ENCODE results near the gene TOP1.

TOP1 gene

GRCh38 chr20:41082306-41082705 is 53.7 kb downstream of the TOP1 start:
- peaks cover 22% of the 10 kb centered on the region for H3K36me3 Mint-ChIP-seq
- H3K27me3 Mint-ChIP-seq = no peaks in the 10 kb centered on the region
- peaks cover 57% of the 10 kb centered on the region for H3K4me1 Mint-ChIP-seq
- H3K4me3 Mint-ChIP-seq = no peak overlapping the region
- H3K27ac Mint-ChIP-seq = peak overlapping the region; percentile 68
- H3K9me3 Mint-ChIP-seq = no peaks in the 10 kb centered on the region

DNA sequence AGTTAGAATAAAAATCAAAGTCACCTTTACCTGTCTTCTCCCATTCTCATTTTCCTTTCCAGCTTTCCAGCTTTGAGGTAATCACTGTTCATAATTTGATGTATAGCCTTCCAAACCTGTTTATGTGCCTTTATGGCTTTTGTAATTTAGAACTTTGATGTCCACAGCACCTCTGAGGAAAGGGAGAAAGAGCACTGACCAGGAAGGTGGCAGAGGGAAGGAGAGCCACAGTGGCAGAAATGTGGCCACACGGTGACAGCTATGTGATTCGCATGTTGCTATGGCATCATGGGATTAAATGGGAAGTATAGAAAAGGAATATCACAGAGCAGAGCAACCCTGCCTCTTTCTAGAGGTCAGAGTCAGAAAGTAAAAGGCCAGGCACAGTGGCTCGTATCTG is 57.0 kb downstream of the TOP1 start:
- Mint-ChIP-seq H3K9me3 (no peaks in the 10 kb centered on the region), H3K4me3 (peak overlapping the region; percentile 0), H3K4me1 (peaks cover 41% of the 10 kb centered on the region), H3K36me3 (peaks cover 25% of the 10 kb centered on the region), H3K27ac (peak overlapping the region; percentile 24), H3K27me3 (no peaks in the 10 kb centered on the region)

- peaks cover 33% of the 10 kb centered on the region for H3K4me1 Mint-ChIP-seq
- peaks cover 22% of the 10 kb centered on the region for H3K36me3 Mint-ChIP-seq
- no peaks in the 10 kb centered on the region for H3K9me3 Mint-ChIP-seq
- H3K4me3 Mint-ChIP-seq = peak overlapping the region; percentile 17
- peak overlapping the region; percentile 85 for H3K27ac Mint-ChIP-seq
- H3K27me3 Mint-ChIP-seq = no peaks in the 10 kb centered on the region
These were observed 58.0 kb downstream of the TOP1 start for GRCh38 chr20:41086402-41087324.

DNA sequence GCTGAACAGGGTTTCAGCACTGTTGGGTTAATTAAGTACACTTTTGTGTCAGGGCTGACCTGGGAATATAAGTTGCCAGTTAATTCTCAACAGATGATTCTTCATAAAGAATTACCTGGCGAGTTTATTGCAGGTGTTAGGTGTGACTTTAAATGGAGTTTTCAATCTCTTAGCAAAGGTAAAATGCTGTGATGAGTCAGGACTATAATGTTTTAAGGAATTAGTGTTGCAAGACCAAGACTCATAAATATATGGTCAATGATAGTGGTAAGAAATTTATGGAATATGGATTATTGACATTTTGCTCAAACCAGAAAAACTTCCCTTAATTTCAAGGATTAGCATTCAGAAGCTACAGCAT is 58.7 kb downstream of the TOP1 start:
- peaks cover 22% of the 10 kb centered on the region for H3K36me3 Mint-ChIP-seq

DNA sequence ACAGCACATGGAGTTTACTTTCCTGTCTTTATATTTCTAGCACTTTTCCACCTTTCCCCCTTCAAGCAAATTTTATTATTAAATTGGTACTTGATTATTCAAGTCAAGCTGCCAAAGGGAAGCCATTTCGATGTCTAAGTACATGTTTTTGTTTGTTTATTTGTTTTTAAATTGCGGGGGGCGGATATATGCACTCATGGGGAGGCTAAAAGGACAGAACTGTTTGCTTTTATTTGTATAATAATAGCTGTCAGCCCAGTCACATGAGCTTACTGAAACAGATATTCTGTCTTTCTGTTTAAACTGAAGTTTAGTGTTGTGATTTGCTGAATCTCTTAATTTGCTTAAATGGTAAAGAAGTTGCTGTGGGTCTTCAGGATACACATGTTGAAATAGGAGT is 59.2 kb downstream of the TOP1 start:
- peaks cover 29% of the 10 kb centered on the region for H3K4me1 Mint-ChIP-seq
- no peaks in the 10 kb centered on the region for H3K9me3 Mint-ChIP-seq
- H3K27ac Mint-ChIP-seq = peak overlapping the region; percentile 1
- no peaks in the 10 kb centered on the region for H3K27me3 Mint-ChIP-seq
- peaks cover 22% of the 10 kb centered on the region for H3K36me3 Mint-ChIP-seq
- H3K4me3 Mint-ChIP-seq = no peak overlapping the region

More for the DNA sequence above, 58.7 kb downstream of the TOP1 start:
- Mint-ChIP-seq H3K4me3 (no peak overlapping the region), H3K27ac (peak overlapping the region; percentile 85), H3K9me3 (no peaks in the 10 kb centered on the region), H3K27me3 (no peaks in the 10 kb centered on the region), H3K4me1 (peaks cover 29% of the 10 kb centered on the region)

- H3K4me1 Mint-ChIP-seq = peaks cover 22% of the 10 kb centered on the region
- H3K36me3 Mint-ChIP-seq = peaks cover 18% of the 10 kb centered on the region
- no peaks in the 10 kb centered on the region for H3K27me3 Mint-ChIP-seq
- H3K9me3 Mint-ChIP-seq = no peaks in the 10 kb centered on the region
- H3K27ac Mint-ChIP-seq = no peak overlapping the region
- no peak overlapping the region for H3K4me3 Mint-ChIP-seq
These were observed 60.9 kb downstream of the TOP1 start for GRCh38 chr20:41089555-41089954.

GRCh38 chr20:41091927-41092326 is 63.3 kb downstream of the TOP1 start:
- Mint-ChIP-seq H3K4me1 (peaks cover 9% of the 10 kb centered on the region), H3K4me3 (no peak overlapping the region), H3K27ac (peak overlapping the region; percentile 1), H3K27me3 (no peaks in the 10 kb centered on the region), H3K36me3 (peaks cover 12% of the 10 kb centered on the region), H3K9me3 (no peaks in the 10 kb centered on the region)

DNA sequence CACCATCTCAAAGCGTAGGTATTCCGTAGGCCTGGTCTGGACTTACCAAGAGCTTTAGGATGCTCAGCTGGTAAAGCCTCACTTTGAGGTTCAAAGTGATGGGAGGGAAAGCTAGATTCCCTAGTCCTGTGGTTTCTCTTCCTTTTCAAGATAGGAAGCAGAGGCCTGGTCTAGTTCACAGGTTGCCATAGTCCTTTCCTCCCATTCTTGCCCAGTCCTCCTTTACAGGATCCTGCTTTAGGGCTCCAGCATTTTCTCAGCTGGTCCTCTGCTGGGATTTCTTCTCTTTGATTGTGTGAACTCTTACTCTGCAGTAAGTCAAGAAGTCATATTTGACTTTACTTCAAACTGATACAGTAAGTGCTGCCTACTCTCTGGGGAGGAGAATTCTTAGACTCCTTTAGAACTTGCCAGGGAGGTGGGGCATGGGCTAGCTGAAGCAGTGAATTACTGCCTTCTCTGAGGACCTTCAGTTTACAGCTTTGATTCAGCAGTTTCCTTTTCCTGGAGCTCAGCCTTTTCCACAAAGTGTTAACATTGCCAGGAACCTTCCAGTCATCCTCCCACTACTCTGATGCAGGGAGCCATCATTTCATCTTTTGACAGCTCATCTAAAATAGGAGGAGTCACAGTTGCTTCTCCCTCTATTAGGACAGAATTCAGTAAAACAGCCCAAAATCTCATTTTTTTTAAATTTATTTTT is 65.9 kb downstream of the TOP1 start:
- Mint-ChIP-seq H3K4me3 (no peak overlapping the region), H3K27ac (peak overlapping the region; percentile 41), H3K36me3 (peaks cover 12% of the 10 kb centered on the region), H3K4me1 (peaks cover 10% of the 10 kb centered on the region), H3K9me3 (no peaks in the 10 kb centered on the region), H3K27me3 (no peaks in the 10 kb centered on the region)

DNA sequence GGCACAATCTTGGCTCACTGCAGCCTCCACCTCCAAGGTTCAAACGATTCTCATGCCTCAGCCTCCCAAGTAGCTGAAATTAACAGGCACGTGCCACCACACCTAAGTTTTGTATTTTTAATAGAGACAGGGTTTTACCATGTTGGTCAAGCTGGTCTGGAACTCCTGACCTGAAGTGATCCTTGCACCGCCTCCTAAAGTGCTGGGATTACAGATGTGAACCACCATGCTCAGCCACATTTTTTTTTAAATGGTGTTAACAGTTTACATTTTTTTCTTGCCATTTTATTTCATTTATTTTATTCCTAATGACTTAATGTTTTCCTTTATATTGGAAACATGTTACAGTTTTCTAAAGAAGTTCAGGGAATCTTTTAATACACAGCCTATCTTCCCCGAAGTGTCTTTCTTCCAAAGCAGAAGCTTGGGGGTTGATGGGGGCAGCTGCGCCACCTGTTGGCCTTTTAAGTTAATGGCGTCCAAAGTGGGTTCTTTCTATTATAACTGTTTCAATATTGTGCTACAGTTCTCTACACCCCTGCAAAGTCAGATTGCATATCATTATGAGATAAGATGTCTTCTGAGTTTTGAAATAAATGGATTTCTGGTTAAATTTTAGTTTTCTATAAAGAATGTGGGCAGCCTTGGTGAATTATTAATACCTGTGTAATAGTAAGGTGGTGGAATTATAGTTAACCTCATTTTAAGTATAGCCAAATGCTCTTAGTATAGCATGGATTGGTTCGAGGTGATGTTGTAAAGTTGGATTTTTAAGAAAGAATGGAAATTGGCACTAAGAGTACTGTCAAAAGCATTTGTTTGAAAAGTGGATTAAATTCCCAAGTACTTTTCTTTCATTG is 66.7 kb downstream of the TOP1 start:
- no peaks in the 10 kb centered on the region for H3K9me3 Mint-ChIP-seq
- peaks cover 12% of the 10 kb centered on the region for H3K36me3 Mint-ChIP-seq
- no peaks in the 10 kb centered on the region for H3K27me3 Mint-ChIP-seq
- H3K4me3 Mint-ChIP-seq = no peak overlapping the region
- peaks cover 12% of the 10 kb centered on the region for H3K4me1 Mint-ChIP-seq
- peak overlapping the region; percentile 35 for H3K27ac Mint-ChIP-seq

DNA sequence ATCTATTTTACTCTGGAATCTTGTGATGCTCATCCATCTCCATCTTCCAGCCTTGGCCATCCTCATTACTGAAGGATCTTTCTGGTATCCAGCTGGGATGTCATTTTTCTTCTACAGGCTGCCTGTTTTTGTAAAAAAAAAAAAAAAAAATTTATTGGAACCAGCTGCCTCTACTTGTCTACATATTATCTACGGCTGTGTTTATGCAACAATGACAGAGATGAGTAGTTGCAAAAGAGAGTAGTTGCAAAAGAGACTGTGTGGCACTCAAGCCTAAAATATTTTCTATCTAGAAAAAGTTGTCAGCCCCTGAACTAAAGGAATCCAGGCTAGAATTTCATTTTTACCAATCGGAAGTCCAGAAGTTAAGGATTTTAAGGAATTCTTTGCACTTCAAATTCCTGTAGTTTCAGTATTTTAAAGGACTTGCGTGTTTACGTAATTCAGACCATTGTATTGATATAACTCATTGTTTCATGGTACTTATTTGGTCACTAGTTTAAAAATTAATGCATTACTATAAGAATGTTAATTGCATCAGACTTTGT is 70.2 kb downstream of the TOP1 start:
- Mint-ChIP-seq H3K9me3 (no peaks in the 10 kb centered on the region), H3K4me1 (peaks cover 12% of the 10 kb centered on the region), H3K36me3 (peaks cover 18% of the 10 kb centered on the region), H3K27ac (no peak overlapping the region), H3K4me3 (no peak overlapping the region), H3K27me3 (no peaks in the 10 kb centered on the region)

GRCh38 chr20:41100001-41100480 is 71.4 kb downstream of the TOP1 start:
- no peaks in the 10 kb centered on the region for H3K27me3 Mint-ChIP-seq
- peaks cover 22% of the 10 kb centered on the region for H3K36me3 Mint-ChIP-seq
- no peaks in the 10 kb centered on the region for H3K9me3 Mint-ChIP-seq
- H3K27ac Mint-ChIP-seq = no peak overlapping the region
- no peak overlapping the region for H3K4me3 Mint-ChIP-seq
- peaks cover 12% of the 10 kb centered on the region for H3K4me1 Mint-ChIP-seq

DNA sequence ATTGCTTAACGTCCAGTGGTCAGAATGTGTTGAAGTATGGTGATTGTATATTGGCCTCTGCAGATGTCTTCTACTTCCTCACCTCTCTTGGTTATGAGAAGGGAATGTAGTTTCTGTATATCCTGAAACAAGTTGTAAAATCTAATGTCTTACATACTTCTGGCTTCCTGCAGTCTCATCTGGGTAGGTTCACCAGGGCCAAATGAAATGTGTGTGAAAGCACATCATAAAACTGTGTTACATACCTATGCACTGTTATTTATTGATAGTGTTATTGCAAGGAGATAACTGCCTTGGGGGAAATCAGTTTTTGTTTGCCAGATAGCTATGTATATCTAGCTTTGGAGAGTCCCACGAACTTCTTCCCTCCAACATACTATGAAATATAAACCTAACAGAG is 73.0 kb downstream of the TOP1 start:
- Mint-ChIP-seq H3K4me3 (no peak overlapping the region), H3K9me3 (no peaks in the 10 kb centered on the region), H3K4me1 (peaks cover 6% of the 10 kb centered on the region), H3K27me3 (no peaks in the 10 kb centered on the region), H3K36me3 (peaks cover 21% of the 10 kb centered on the region), H3K27ac (no peak overlapping the region)

GRCh38 chr20:41108531-41108930 is 79.9 kb downstream of the TOP1 start:
- Mint-ChIP-seq H3K27me3 (no peaks in the 10 kb centered on the region), H3K4me3 (no peak overlapping the region), H3K36me3 (peaks cover 14% of the 10 kb centered on the region), H3K27ac (no peak overlapping the region), H3K9me3 (no peaks in the 10 kb centered on the region), H3K4me1 (peaks cover 3% of the 10 kb centered on the region)

- H3K9me3 Mint-ChIP-seq = no peaks in the 10 kb centered on the region
- peaks cover 3% of the 10 kb centered on the region for H3K4me1 Mint-ChIP-seq
- no peaks in the 10 kb centered on the region for H3K27me3 Mint-ChIP-seq
- H3K4me3 Mint-ChIP-seq = no peak overlapping the region
- H3K27ac Mint-ChIP-seq = no peak overlapping the region
- peaks cover 14% of the 10 kb centered on the region for H3K36me3 Mint-ChIP-seq
These were observed 81.4 kb downstream of the TOP1 start for GRCh38 chr20:41110012-41110411.

GRCh38 chr20:41110930-41111577 is 82.4 kb downstream of the TOP1 start:
- Mint-ChIP-seq H3K36me3 (peaks cover 14% of the 10 kb centered on the region), H3K9me3 (no peaks in the 10 kb centered on the region), H3K4me3 (no peak overlapping the region), H3K4me1 (peaks cover 3% of the 10 kb centered on the region), H3K27ac (no peak overlapping the region), H3K27me3 (no peaks in the 10 kb centered on the region)

All from activated naive CD4-positive, alpha-beta T cell treated with anti-CD3 and anti-CD28 coated beads, Interleukin-2, amount 50 U/mL, for 24 hours (primary cell).